ENCODE results near the gene EFCC1. TPM values are rescaled to one million over a fixed set of nuclear protein-coding genes. Genes with fewer than 3 reads are reported as not detected.

The EFCC1 gene
- total RNA-seq, 2 experiments from 2014 or later, result 0.22 to 0.25 TPM

DNA sequence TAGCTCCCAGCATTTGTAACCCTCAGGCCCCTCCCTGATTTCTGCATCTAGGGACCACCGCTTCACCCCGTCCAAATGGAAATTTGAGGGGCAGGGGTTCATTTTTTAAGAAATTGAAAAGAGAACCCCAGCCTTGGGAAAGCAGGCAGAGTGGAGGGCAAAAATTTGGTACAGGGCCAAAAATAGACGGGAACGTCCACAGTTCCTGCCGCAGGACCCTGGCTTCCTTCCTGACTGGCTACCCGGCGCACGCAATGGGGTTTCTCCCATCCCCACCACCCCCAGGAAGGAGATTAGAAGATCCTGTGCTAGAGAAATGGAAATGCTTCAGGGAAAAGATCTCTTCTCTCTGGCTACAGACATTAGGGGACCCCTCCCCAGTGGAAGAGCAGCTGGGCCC lies 80.4 kb downstream of the EFCC1 start:
- intact Hi-C loops (cut with DNase I, micrococcal nuclease), result loop anchor here (5.0 kb wide), 2 partner anchors 36 to 109 kb away; no protein-coding TSS in a partner anchor
- Histone ChIP-seq H3K27ac (ENCODE audit: low read depth in 1 of 2, low read length in 2 of 2) (no peak overlapping the region), H3K9me3 (ENCODE audit: control insufficient read depth in 1 of 2, insufficient read depth in 1 of 2, low read length in 2 of 2) (no peaks in the 10 kb centered on the region), H3K27me3 (ENCODE audit: control insufficient read depth in 1 of 2, insufficient read depth in 2 of 2, low read length in 2 of 2) (no peaks in the 10 kb centered on the region), H3K4me1 (ENCODE audit: insufficient read depth, low read length) (peaks cover 4% of the 10 kb centered on the region), H3K4me3 (ENCODE audit: low read length) (no peak overlapping the region), H3K36me3 (ENCODE audit: insufficient read depth, low read length) (no peaks in the 10 kb centered on the region)
- ATAC-seq (ENCODE audit: poor library complexity) (no peak), DNase-seq (no peak)
- TF ChIP-seq, protein P1, sequence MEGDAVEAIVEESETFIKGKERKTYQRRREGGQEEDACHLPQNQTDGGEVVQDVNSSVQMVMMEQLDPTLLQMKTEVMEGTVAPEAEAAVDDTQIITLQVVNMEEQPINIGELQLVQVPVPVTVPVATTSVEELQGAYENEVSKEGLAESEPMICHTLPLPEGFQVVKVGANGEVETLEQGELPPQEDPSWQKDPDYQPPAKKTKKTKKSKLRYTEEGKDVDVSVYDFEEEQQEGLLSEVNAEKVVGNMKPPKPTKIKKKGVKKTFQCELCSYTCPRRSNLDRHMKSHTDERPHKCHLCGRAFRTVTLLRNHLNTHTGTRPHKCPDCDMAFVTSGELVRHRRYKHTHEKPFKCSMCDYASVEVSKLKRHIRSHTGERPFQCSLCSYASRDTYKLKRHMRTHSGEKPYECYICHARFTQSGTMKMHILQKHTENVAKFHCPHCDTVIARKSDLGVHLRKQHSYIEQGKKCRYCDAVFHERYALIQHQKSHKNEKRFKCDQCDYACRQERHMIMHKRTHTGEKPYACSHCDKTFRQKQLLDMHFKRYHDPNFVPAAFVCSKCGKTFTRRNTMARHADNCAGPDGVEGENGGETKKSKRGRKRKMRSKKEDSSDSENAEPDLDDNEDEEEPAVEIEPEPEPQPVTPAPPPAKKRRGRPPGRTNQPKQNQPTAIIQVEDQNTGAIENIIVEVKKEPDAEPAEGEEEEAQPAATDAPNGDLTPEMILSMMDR (IDR thresholded peaks at IDR 0.05), result no peak
- CTCF ChIA-PET, result interaction anchor here (1.4 kb wide), 1 partner anchor 164 kb away, joined by 3 read pairs; no protein-coding TSS in a partner anchor
- H3K27me3 Mint-ChIP-seq, result no peaks in the 10 kb centered on the region
- peak overlapping the region; percentile 34 for H3K27ac Mint-ChIP-seq
- peaks cover 20% of the 10 kb centered on the region for H3K4me1 Mint-ChIP-seq (ENCODE audit: low read depth)
- H3K4me3 Mint-ChIP-seq, result no peak overlapping the region
- H3K36me3 Mint-ChIP-seq (ENCODE audit: low read depth), result no peaks in the 10 kb centered on the region
- POLR2A ChIA-PET, result no interaction called here
- no peaks in the 10 kb centered on the region for H3K9me3 Mint-ChIP-seq

DNA sequence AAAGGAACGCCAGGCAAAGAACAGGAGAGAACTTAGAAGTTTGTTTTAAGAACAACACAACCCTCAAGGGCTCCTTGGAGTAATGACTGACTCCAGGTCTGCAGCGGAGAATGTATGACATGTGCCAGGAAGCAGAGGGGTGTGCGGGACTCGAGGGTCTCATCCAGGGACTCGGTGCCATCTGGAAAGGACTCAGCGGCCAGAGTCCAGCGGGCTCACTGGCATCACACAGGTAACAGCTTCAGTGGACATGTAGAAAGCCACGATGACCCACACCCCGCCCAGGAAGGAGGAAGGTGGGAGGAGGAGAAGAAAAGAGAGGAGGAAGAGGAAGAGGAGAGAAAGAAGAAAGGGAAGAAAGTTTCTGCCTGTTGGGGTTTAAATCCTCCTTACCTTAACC lies 80.9 kb downstream of the EFCC1 start:
- CTCF ChIA-PET, result no interaction called here
- Histone ChIP-seq H3K27ac (ENCODE audit: low read depth in 1 of 2, low read length in 2 of 2) (no peak overlapping the region), H3K4me1 (ENCODE audit: insufficient read depth, low read length) (peaks cover 4% of the 10 kb centered on the region), H3K36me3 (ENCODE audit: insufficient read depth, low read length) (no peaks in the 10 kb centered on the region), H3K9me3 (ENCODE audit: control insufficient read depth in 1 of 2, insufficient read depth in 1 of 2, low read length in 2 of 2) (no peaks in the 10 kb centered on the region), H3K27me3 (ENCODE audit: control insufficient read depth in 1 of 2, insufficient read depth in 2 of 2, low read length in 2 of 2) (no peaks in the 10 kb centered on the region), H3K4me3 (ENCODE audit: low read length) (no peak overlapping the region)
- POLR2A ChIA-PET, result no interaction called here
- ATAC-seq (ENCODE audit: poor library complexity) (no peak), DNase-seq (no peak)
- no peaks in the 10 kb centered on the region for H3K36me3 Mint-ChIP-seq (ENCODE audit: low read depth)
- no peaks in the 10 kb centered on the region for H3K9me3 Mint-ChIP-seq
- no peaks in the 10 kb centered on the region for H3K27me3 Mint-ChIP-seq
- H3K4me1 Mint-ChIP-seq (ENCODE audit: low read depth), result peaks cover 23% of the 10 kb centered on the region
- no peak overlapping the region for H3K4me3 Mint-ChIP-seq
- intact Hi-C loops (cut with DNase I, micrococcal nuclease), result loop anchor here (5.0 kb wide), 2 partner anchors 35 to 110 kb away; no protein-coding TSS in a partner anchor
- TF ChIP-seq, protein P1 (IDR thresholded peaks at IDR 0.05), result no peak
- H3K27ac Mint-ChIP-seq, result peak overlapping the region; percentile 34

DNA sequence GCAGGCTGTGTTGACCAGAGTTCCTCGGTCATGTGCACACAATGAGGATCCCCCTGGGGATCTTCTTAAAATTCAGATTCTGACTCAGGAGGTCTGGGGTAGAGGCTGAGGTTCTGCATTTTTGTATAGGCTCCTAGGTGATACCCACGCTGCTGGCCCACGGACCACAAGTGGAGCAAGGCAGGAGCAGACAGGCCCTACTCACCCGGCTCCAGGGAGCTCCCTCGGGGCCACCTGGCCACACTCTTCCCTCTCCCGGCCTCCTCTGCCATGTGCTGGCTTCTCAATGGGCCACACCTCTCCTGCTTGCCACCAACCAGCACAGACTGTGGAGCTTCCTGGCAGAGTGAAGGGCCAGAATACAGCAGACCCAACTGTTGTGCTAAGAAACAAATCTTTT lies 83.4 kb downstream of the EFCC1 start:
- Histone ChIP-seq H3K9me3 (ENCODE audit: control insufficient read depth in 1 of 2, insufficient read depth in 1 of 2, low read length in 2 of 2) (no peaks in the 10 kb centered on the region), H3K27me3 (ENCODE audit: control insufficient read depth in 1 of 2, insufficient read depth in 2 of 2, low read length in 2 of 2) (no peaks in the 10 kb centered on the region), H3K27ac (ENCODE audit: low read depth in 1 of 2, low read length in 2 of 2) (no peak overlapping the region), H3K4me1 (ENCODE audit: insufficient read depth, low read length) (peaks cover 4% of the 10 kb centered on the region), H3K36me3 (ENCODE audit: insufficient read depth, low read length) (no peaks in the 10 kb centered on the region), H3K4me3 (ENCODE audit: low read length) (no peak overlapping the region)
- Mint-ChIP-seq H3K27ac (no peak overlapping the region), H3K4me3 (no peak overlapping the region), H3K36me3 (ENCODE audit: low read depth) (no peaks in the 10 kb centered on the region), H3K9me3 (no peaks in the 10 kb centered on the region), H3K27me3 (no peaks in the 10 kb centered on the region), H3K4me1 (ENCODE audit: low read depth) (peaks cover 23% of the 10 kb centered on the region)
- ATAC-seq (ENCODE audit: poor library complexity) (no peak), DNase-seq (no peak)
- TF ChIP-seq, protein P1 (IDR thresholded peaks at IDR 0.05), result no peak
- intact Hi-C loops (cut with DNase I, micrococcal nuclease), result loop anchor here (5.0 kb wide), 2 partner anchors 33 to 112 kb away; no protein-coding TSS in a partner anchor
- ChIA-PET CTCF (no interaction called here), POLR2A (interaction anchor here (1.1 to 2.7 kb wide), 2 partner anchors 15 to 36 kb away, joined by 3 to 25 read pairs; partner anchors contain the start of gene RAB43)
